Neutrophil (primary cell): ENCODE results near the gene RAB43.

Source experiments
- H3K27ac ChIP-seq: fragments of 200-600 bp; sonication (generic); 2 replicates; pipeline ENCODE4 v1.5.1; 2016; ENCODE audit warnings: mild to moderate bottlenecking, moderate library complexity
- H3K27me3 ChIP-seq: fragments of 200-600 bp; sonication (generic); 2 replicates; pipeline ENCODE4 v1.6.0; 2016; ENCODE audit warnings: mild to moderate bottlenecking
- H3K36me3 ChIP-seq: fragments of 200-600 bp; sonication (generic); 2 replicates; pipeline ENCODE4 v1.5.1; 2017
- H3K4me1 ChIP-seq, 2 experiments: fragments of 200-600 bp in 1 of 2; sonication (generic) in 1 of 2; 1 replicate in 1 of 2; 2 replicates in 1 of 2; pipeline versions ENCODE4 v1.5.1 to v1.6.1; 2013 to 2016; ENCODE audit warnings: low read depth in 1 of 2, low read length in 1 of 2, mild to moderate bottlenecking in 1 of 2, moderate library complexity in 1 of 2; ENCODE audit not compliant: control insufficient read depth in 1 of 2, insufficient read depth in 1 of 2
- H3K4me3 ChIP-seq, 2 experiments: fragments of 200-600 bp in 1 of 2; sonication (generic) in 1 of 2; 1 replicate in 1 of 2; 2 replicates in 1 of 2; pipeline ENCODE4 v1.5.1; 2013 to 2016; ENCODE audit warnings: low read depth in 1 of 2, low read length in 1 of 2, mild to moderate bottlenecking in 1 of 2, moderate library complexity in 1 of 2
- H3K9me3 ChIP-seq: fragments of 200-600 bp; sonication (generic); 2 replicates; pipeline ENCODE4 v1.5.1; 2016
- CTCF ChIP-seq: fragments of 200-600 bp; sonication (generic); IDR thresholded peaks from 2 replicates; pipeline ENCODE4 v1.5.1; 2016; ENCODE audit warnings: antibody characterized with exemption

Gene RAB43

DNA sequence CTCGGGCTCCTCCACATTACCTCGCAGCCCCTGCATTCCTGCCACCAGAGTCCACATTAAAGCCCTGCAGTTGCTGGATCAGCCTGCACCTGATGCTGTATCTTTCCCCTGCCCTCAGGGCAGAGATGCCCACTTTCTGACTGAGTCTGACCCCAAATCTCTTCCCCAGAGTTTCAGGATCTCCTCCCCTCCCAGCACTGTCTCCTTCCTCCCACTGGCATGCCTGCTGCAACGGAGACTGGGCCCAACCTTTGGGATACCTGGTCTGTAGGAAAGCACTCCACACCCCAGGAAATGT lies 81.6 kb downstream of the RAB43 start:
- H3K36me3 ChIP-seq = no peaks in the 10 kb centered on the region
- no peak for TF ChIP-seq CTCF

DNA sequence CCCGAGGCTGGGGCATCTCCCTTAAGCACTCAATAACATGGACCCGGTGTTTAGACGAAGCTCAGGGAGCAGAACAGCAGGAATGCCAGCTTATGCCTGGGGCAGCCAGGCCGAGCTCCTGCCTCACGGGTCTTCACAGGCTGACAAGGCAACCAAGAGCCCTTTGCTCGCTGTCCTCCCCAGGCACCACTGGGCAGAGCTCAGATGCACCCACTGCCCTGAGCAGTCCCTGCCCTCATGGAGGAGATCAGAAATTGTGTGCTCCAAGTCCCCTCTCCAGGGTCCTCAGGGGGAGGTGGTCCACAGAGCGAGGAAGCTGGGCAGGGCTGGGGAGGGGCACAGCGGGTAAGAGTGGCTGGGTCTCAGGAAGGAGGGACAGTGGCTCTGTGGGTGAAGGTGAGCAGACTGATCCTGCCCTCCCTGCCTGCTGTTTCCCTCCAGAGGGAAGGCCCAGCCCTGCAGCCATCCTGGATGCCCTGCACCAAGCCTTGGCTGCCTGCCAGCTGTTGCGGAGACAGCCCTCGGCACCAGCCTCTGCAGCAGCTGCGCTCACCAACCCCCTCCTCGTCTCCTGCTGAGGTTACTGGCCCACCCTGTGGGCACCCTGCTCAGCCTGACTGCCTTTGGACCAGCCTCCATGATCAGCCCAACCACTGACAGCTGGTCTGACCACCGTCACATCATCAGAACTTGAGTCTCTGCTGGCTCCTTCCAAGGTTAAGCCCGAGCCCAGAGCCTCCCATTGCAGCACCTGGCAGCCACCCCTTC lies 82.1 kb downstream of the RAB43 start:
- Histone ChIP-seq H3K9me3 (no peaks in the 10 kb centered on the region), H3K27me3 (peaks cover 41% of the 10 kb centered on the region), H3K27ac (no peak overlapping the region), H3K36me3 (no peaks in the 10 kb centered on the region), H3K4me1 (no peaks in the 10 kb centered on the region), H3K4me3 (no peak overlapping the region)
- TF ChIP-seq CTCF = no peak

More for the DNA sequence above, 81.6 kb downstream of the RAB43 start:
- Histone ChIP-seq H3K4me1 (no peaks in the 10 kb centered on the region), H3K27ac (no peak overlapping the region), H3K9me3 (no peaks in the 10 kb centered on the region), H3K27me3 (peaks cover 46% of the 10 kb centered on the region), H3K4me3 (no peak overlapping the region)

DNA sequence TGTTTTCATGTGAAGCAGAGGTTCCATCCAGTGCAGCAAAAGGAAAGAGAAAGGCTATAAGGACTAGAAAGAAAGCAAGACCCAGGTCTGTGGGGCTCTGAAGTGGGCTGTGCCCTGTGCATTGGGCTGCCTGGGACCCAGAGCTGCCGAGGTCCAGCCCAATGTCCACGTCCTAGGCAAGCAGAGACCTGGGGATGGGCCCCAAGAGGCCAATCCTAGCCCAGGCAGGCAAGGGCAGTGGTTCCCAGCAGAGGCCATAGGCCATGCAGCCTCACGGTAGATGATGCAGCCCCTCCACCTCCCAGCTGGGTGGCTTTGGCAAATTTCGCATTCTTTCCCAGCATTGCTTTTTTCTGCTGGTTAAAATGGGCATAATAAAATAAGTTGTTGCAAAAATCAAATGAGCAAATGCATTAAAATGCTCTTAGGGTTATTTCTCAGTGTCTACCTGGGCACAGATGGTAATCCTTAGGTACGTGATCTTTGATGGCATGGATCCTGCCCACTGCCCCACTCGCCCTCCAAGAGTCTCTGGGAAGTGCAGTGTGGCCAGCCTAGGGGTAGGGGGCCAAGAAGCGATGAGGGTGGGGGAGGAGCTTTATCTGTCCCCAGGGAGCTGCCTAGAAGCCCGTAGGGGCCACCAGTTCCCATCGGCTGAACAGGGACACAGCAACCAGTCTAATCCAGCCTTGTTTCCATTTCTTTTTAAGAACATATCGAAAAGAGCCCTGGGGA lies 83.3 kb downstream of the RAB43 start:
- peaks cover 29% of the 10 kb centered on the region for H3K27me3 ChIP-seq
- TF ChIP-seq CTCF = no peak

More for the DNA sequence above, 83.3 kb downstream of the RAB43 start:
- Histone ChIP-seq H3K4me1 (no peaks in the 10 kb centered on the region), H3K9me3 (no peaks in the 10 kb centered on the region), H3K36me3 (no peaks in the 10 kb centered on the region), H3K27ac (no peak overlapping the region), H3K4me3 (no peak overlapping the region)
